ENCODE measurements around the gene SORCS2.

SORCS2 gene

GRCh38 chr4:7275067-7275466 is 82.7 kb downstream of the SORCS2 start:
- TF ChIP-seq FOXP2 (optimal IDR thresholded peaks at IDR 0.05; ENCODE audit: borderline replicate concordance, extremely low read depth, extremely low read length, insufficient read depth) (no peak), REST (IDR thresholded peaks at IDR 0.05; ENCODE audit: insufficient read depth in 1 of 2, low read depth in 2 of 2, low read length in 2 of 2) (no peak), SIN3A (IDR thresholded peaks at IDR 0.05; ENCODE audit: borderline replicate concordance, insufficient read depth, low read length) (no peak), POLR2AphosphoS5 (IDR thresholded peaks at IDR 0.05; ENCODE audit: low read depth, low read length) (no peak), TAF1 (IDR thresholded peaks at IDR 0.05; ENCODE audit: borderline replicate concordance, insufficient read depth, low read length) (no peak)

GRCh38 chr4:7275490-7276154 is 83.3 kb downstream of the SORCS2 start:
- TF ChIP-seq SIN3A (IDR thresholded peaks at IDR 0.05; ENCODE audit: borderline replicate concordance, insufficient read depth, low read length) (no peak), FOXP2 (optimal IDR thresholded peaks at IDR 0.05; ENCODE audit: borderline replicate concordance, extremely low read depth, extremely low read length, insufficient read depth) (no peak), TAF1 (IDR thresholded peaks at IDR 0.05; ENCODE audit: borderline replicate concordance, insufficient read depth, low read length) (no peak), POLR2AphosphoS5 (IDR thresholded peaks at IDR 0.05; ENCODE audit: low read depth, low read length) (no peak), REST (IDR thresholded peaks at IDR 0.05; ENCODE audit: insufficient read depth in 1 of 2, low read depth in 2 of 2, low read length in 2 of 2) (no peak)

GRCh38 chr4:7276515-7276914 is 84.2 kb downstream of the SORCS2 start:
- TF ChIP-seq FOXP2 (optimal IDR thresholded peaks at IDR 0.05; ENCODE audit: borderline replicate concordance, extremely low read depth, extremely low read length, insufficient read depth) = no peak
- TF ChIP-seq TAF1 (IDR thresholded peaks at IDR 0.05; ENCODE audit: borderline replicate concordance, insufficient read depth, low read length) = no peak
- TF ChIP-seq SIN3A (IDR thresholded peaks at IDR 0.05; ENCODE audit: borderline replicate concordance, insufficient read depth, low read length) = no peak
- TF ChIP-seq REST (IDR thresholded peaks at IDR 0.05; ENCODE audit: insufficient read depth in 1 of 2, low read depth in 2 of 2, low read length in 2 of 2) = 0 out of 4 replicates have a peak, but pooled peaks of 1 of the 2 experiments have one; percentile 58

GRCh38 chr4:7278071-7278765 is 85.9 kb downstream of the SORCS2 start:
- TF ChIP-seq TAF1 (IDR thresholded peaks at IDR 0.05; ENCODE audit: borderline replicate concordance, insufficient read depth, low read length) (no peak), REST (IDR thresholded peaks at IDR 0.05; ENCODE audit: insufficient read depth in 1 of 2, low read depth in 2 of 2, low read length in 2 of 2) (no peak), FOXP2 (optimal IDR thresholded peaks at IDR 0.05; ENCODE audit: borderline replicate concordance, extremely low read depth, extremely low read length, insufficient read depth) (no peak), SIN3A (IDR thresholded peaks at IDR 0.05; ENCODE audit: borderline replicate concordance, insufficient read depth, low read length) (no peak), POLR2AphosphoS5 (IDR thresholded peaks at IDR 0.05; ENCODE audit: low read depth, low read length) (no peak)

All from PFSK-1 (cell line).